Cortex of kidney (tissue), 1 donor: ENCODE measurements around the gene SLC49A3.

Experiments used
- DNase-seq: peaks from one replicate; lab custom pipeline; 2025; lab: John Stamatoyannopoulos, UW

Gene SLC49A3

DNA sequence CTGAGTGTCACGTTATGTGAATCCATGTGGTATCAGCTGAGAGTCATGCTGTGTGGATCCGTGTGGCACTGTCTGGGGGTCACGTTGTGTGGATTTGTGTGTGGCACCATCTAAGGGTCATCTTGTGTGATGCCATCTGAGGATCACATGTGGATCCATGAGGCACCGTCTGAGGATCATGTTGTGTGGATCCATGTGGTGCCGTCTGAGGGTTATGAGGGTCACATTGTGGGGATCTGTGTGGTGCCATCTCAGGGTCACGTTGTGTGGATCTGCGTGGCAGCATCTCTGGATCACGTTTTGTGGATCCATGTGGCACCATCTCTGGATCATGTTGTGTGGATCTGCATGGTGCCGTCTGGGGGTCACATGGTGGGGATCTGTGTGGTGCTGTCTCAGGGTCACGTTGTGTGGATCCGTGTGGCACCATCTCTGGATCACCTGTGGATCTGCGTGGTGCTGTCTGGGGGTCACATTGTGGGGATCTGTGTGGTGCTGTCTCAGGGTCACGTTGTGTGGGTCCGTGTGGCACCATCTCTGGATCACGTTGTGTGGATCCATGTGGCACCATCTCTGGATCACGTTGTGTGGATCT, 56.7 kb downstream of the SLC49A3 start:
- DNase-seq: no peak
